Stimulated activated CD8-positive, alpha-beta memory T cell treated with anti-CD3 and anti-CD28 coated beads, Interleukin-2, amount 100 ng/mL, for 1 hour (primary cell): ENCODE results near the gene NFKBIE.
"Not testable (repeated sequence)": the region's sequence is repeated elsewhere in the genome, so short reads cannot be mapped to it uniquely, and the experiment has no call there.

Experiments
- DNase-seq, 2 donors: peaks; one replicate each; pipeline ENCODE4 v3.0.0-alpha.2; 2020; ENCODE audit warnings: low read depth in 2 of 2

Gene NFKBIE

GRCh38 chr6:44265007-44265721 lies at the start of gene NFKBIE:
Gene NFKBIE, minus strand, starts transcription at chr6:44265551. Its CDS starts 205 bp downstream, at chr6:44265346.
- peak; percentile 92 to 95 for DNase-seq

- not testable (repeated sequence) for DNase-seq
Observed at GRCh38 chr6:44314657-44315056, 49.3 kb upstream of the NFKBIE start.

- peak; percentile 87 to 95 for DNase-seq
Observed at GRCh38 chr6:44312901-44313788, 47.8 kb upstream of the NFKBIE start, which contains the start of gene AARS2. Gene AARS2, minus strand, starts transcription at chr6:44313347. Its CDS starts 24 bp downstream, at chr6:44313323.

- DNase-seq, result no peak
Observed at GRCh38 chr6:44311767-44312166, 46.4 kb upstream of the NFKBIE start.

GRCh38 chr6:44311304-44311703 lies 46.0 kb upstream of the NFKBIE start:
- DNase-seq, result no peak

- DNase-seq, result no peak
Observed at GRCh38 chr6:44310241-44310640, 44.9 kb upstream of the NFKBIE start.

GRCh38 chr6:44309631-44310030 lies 44.3 kb upstream of the NFKBIE start:
- DNase-seq, result no peak

- DNase-seq, result no peak
Observed at GRCh38 chr6:44309092-44309491, 43.7 kb upstream of the NFKBIE start.

GRCh38 chr6:44307217-44307616 lies 41.9 kb upstream of the NFKBIE start:
- DNase-seq, result no peak

GRCh38 chr6:44306710-44307109 lies 41.4 kb upstream of the NFKBIE start:
- no peak for DNase-seq

GRCh38 chr6:44305200-44305725 lies 39.9 kb upstream of the NFKBIE start:
- DNase-seq, result no peak

- no peak for DNase-seq
Observed at GRCh38 chr6:44304282-44305199, 39.2 kb upstream of the NFKBIE start.

GRCh38 chr6:44303842-44304241 lies 38.5 kb upstream of the NFKBIE start:
- DNase-seq, result no peak

- DNase-seq, result no peak
Observed at GRCh38 chr6:44302856-44303255, 37.5 kb upstream of the NFKBIE start.

- no peak for DNase-seq
Observed at GRCh38 chr6:44301782-44302564, 36.6 kb upstream of the NFKBIE start.

GRCh38 chr6:44301106-44301505 lies 35.8 kb upstream of the NFKBIE start:
- no peak for DNase-seq

- no peak for DNase-seq
Observed at GRCh38 chr6:44300292-44300823, 35.0 kb upstream of the NFKBIE start.

- no peak for DNase-seq
Observed at GRCh38 chr6:44298864-44299263, 33.5 kb upstream of the NFKBIE start.

GRCh38 chr6:44298055-44298803 lies 32.9 kb upstream of the NFKBIE start:
- DNase-seq, result no peak
